OCI-LY1 (cell line): Measurements from ENCODE around the gene CCDC14.

Source experiments
- EZH2 ChIP-seq: fragments of 200-600 bp; sonication (generic), shearing (Covaris generic); IDR thresholded peaks from 2 replicates; pipeline ENCODE4 v1.8.0; 2017; ENCODE audit warnings: borderline replicate concordance, mixed run types, mild to moderate bottlenecking, antibody characterized with exemption, low read length, moderate library complexity, mixed read lengths
- TF ChIP-seq, protein P1 (sequence below): fragments of 200-600 bp; sonication (generic), shearing (Covaris generic); IDR thresholded peaks from 2 replicates; pipeline ENCODE4 v1.5.1; 2017; ENCODE audit warnings: mild to moderate bottlenecking, antibody characterized with exemption, low read length, moderate library complexity, mixed read lengths

DNA sequence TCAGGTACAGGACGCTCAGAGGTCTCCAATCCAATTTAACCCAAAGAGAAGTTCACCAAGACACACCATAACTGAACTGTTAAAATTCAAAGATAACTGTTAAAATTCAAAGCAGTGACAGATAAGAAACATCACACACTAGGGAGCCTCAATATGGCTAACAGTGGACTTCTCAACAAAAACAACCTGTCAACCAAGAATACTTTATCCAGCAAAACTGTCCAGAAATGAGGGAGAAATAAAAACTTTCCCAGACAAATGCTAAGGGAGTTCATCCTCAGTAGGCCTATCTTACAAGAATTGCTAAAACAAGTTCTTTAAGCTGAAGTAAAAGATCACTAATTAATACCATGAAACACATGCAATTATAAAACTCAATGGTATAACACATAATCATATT is 40.6 kb downstream of the CCDC14 start:
- TF ChIP-seq, protein P1, sequence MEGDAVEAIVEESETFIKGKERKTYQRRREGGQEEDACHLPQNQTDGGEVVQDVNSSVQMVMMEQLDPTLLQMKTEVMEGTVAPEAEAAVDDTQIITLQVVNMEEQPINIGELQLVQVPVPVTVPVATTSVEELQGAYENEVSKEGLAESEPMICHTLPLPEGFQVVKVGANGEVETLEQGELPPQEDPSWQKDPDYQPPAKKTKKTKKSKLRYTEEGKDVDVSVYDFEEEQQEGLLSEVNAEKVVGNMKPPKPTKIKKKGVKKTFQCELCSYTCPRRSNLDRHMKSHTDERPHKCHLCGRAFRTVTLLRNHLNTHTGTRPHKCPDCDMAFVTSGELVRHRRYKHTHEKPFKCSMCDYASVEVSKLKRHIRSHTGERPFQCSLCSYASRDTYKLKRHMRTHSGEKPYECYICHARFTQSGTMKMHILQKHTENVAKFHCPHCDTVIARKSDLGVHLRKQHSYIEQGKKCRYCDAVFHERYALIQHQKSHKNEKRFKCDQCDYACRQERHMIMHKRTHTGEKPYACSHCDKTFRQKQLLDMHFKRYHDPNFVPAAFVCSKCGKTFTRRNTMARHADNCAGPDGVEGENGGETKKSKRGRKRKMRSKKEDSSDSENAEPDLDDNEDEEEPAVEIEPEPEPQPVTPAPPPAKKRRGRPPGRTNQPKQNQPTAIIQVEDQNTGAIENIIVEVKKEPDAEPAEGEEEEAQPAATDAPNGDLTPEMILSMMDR = no peak
- no peak for TF ChIP-seq EZH2
